ENCODE results near the gene KAT7.

The KAT7 gene

DNA sequence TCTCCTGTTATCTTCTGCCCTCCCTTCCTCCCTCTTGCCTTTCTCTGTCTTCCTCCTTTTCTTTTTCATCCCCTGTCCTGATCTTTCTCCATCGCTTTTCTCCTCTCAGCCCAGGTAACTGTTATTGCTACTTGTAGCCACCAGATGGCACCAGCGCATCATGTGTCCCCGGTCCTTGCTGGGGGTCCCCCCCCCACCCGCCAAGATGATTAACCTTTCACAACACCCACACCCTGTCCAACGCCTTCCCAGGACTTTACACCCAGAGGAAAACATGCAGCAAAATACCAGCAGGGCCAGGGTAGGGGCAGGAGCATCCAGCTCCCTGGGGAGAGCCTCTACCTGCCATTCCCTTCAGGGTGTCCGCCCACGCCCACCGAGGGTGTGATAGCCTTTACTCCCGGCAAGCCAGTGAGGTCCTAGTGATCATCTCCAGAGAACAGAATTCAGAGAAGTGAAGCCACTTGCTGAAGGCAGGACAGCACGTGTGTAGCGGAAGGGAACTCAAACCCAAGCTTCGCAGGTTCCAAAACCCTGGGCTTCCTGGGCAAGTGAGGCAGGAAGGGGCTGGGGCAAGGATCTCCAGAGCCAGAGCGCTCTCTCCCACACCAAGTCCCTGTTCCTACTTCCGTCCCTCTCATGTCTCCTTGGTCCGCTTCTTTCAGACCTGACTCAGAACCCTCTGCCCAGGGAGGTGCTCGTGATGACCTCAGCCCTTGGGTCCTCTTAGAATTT, 72.8 kb downstream of the KAT7 start:
- in situ Hi-C loops (cut with MboI; ENCODE audit: low sequenced_read_pairs), result no loop called here

GRCh38 chr17:49862781-49863331, 74.4 kb downstream of the KAT7 start:
- in situ Hi-C loops (cut with MboI; ENCODE audit: low sequenced_read_pairs), result no loop called here

DNA sequence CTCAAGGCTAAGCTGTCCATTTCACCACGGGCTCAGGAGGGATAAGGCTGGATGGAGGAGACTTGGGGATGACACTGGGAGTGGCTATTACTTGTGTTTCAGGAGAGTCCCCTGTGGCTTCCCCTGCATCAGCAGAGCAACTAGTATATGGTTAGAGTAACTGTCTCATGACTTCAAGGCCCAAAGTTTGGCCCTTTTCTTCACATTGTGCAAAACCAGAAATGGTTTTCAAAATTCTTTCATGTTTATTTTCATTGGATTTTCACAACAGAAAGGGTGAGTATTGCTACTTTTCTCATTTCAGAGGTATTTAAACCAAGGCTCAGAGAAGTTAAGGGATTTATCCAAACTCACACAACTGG, 77.5 kb downstream of the KAT7 start:
- in situ Hi-C loops (cut with MboI; ENCODE audit: low sequenced_read_pairs), result no loop called here

- in situ Hi-C loops (cut with MboI; ENCODE audit: low sequenced_read_pairs), result no loop called here
Measured at GRCh38 chr17:49866882-49867413, 78.5 kb downstream of the KAT7 start.

DNA sequence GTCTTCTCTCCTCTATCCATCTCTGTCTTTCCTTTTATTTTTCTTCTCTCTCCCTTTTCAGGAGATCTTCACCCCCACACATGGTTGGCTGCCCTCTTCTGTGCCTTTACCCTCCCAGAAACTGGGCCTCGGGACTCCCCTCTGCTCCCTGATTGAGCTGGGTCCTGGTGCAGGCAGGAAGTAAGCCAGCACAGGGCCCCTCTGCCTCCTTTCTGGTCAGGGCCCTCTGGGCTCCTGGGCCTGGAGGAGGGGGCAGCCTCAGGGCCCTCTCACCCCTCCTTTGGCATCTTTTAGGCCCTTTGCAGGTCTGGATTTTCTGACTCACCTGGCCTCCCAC, 80.5 kb downstream of the KAT7 start:
- in situ Hi-C loops (cut with MboI; ENCODE audit: low sequenced_read_pairs), result no loop called here

DNA sequence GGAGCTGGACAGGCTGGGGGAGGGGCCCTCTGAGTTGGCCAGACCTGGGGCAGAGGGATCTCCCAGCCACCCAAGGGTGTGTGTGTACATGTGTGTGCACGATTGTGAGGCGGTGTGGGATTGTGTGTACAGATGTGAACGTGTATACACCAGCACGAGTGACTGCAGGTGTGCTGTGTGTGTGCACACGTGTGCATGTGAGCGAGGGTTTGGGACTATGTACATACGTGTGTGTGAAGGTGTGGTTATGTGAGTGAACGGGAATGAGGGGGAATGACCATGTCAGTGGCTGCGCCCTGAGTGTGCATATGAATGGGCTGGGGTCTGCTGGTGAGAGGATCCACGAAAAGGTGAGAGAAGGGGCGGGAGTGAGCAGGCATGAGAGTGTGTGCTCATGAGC, 81.8 kb downstream of the KAT7 start:
- in situ Hi-C loops (cut with MboI; ENCODE audit: low sequenced_read_pairs), result no loop called here

- in situ Hi-C loops (cut with MboI; ENCODE audit: low sequenced_read_pairs), result no loop called here
Measured at GRCh38 chr17:49871211-49871610, 82.7 kb downstream of the KAT7 start.

DNA sequence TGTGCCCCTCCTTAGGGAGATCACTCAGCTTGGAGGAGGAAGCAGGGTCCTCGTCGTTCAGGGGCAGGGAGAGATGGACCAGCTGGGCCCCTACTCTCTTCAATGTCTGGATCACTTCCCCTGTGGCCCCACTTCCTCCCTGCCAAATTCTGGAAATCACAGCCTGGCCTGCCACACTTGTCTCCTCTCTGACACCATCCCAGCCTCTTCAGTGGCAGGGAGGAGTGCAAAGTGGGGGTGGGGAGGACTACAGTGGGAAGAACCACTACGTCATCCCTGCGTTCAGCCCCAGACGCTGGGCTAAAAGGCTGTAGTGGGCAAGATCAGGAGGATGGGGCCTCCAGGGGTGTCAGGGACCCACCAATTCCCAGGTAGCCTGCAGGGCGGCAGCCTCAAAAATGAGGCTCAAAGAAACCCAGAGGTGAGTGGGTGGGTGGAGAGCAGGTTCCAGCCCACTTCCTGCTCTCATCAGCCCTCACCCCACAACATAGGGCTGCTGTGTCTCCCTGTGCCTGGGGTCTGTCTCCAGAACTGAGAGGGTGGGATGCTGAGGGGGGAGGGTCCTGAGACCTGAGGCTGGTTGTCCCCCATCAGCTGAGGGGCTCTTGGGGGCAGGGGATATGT, 84.4 kb downstream of the KAT7 start:
- in situ Hi-C loops (cut with MboI; ENCODE audit: low sequenced_read_pairs), result no loop called here

- in situ Hi-C loops (cut with MboI; ENCODE audit: low sequenced_read_pairs), result no loop called here
Measured at GRCh38 chr17:49873466-49873865, 85.0 kb downstream of the KAT7 start.

GRCh38 chr17:49873926-49874325, 85.4 kb downstream of the KAT7 start:
- in situ Hi-C loops (cut with MboI; ENCODE audit: low sequenced_read_pairs), result no loop called here

GRCh38 chr17:49874911-49875310, 86.4 kb downstream of the KAT7 start:
- in situ Hi-C loops (cut with MboI; ENCODE audit: low sequenced_read_pairs), result no loop called here

GRCh38 chr17:49875685-49876084, 87.2 kb downstream of the KAT7 start:
- in situ Hi-C loops (cut with MboI; ENCODE audit: low sequenced_read_pairs), result no loop called here

- in situ Hi-C loops (cut with MboI; ENCODE audit: low sequenced_read_pairs), result no loop called here
Measured at GRCh38 chr17:49878931-49879904, 90.7 kb downstream of the KAT7 start.

DNA sequence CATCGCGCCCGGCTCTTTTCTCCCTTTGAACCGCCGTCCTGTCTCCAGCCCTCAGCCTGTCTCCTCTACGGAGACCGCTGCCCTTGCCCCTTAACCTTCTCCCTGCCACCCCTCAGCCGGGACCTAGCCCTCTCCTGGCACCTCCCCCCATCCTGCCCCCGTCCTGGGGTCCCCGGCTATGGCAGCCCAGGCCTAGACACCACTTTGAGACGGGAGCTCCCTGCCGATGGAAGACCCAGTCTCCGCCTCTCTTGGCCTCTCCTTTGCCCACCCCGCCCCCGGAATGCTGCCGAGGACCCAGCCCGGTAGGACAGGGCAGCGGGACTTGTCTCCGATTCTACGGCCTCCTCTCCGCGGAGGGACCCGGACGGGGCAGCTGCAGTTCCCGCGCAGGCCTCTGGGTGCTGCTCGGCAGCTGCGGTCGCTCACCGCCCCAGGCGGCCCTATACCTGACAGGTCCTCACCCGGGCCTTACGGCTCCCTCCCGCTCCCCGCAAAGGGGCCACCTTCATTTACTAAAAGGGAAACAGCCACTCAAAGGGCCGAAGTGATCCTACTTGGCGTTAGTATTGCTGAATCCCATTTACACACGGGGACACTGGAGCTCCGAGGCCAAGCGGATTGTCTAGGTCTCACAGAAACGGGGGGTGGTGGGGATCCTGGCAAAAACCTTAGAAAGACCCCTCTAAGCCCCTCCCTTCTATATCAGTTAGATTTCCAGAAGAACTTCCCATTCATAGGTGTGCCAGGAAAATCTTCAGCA, 92.0 kb downstream of the KAT7 start:
- in situ Hi-C loops (cut with MboI; ENCODE audit: low sequenced_read_pairs), result loop anchor here (10.0 kb wide), 1 partner anchor 114 kb away; the partner anchor contains the start of gene DLX3

DNA sequence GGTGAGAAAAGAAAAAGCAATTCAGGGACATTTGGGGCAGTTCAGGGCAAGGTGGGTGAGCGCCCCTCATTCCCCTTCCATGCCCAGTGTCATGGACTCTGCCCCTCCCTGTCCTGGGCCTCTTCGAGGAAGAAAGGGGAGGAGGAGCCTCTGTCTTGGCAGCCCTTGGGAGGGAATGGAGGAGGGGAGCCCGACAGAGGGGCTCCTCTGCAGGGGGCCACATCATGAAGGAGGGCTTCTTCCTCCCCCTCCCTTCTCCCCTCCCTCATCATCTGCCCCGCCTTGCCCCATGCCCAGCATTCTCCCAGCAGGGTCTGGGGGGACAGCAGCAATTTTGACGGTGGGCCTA, 92.5 kb downstream of the KAT7 start:
- in situ Hi-C loops (cut with MboI; ENCODE audit: low sequenced_read_pairs), result loop anchor here (10.0 kb wide), 1 partner anchor 114 kb away; the partner anchor contains the start of gene DLX3

- in situ Hi-C loops (cut with MboI; ENCODE audit: low sequenced_read_pairs), result loop anchor here (10.0 kb wide), 1 partner anchor 112 kb away; the partner anchor contains the start of gene DLX3
Measured at GRCh38 chr17:49882434-49882833, 94.0 kb downstream of the KAT7 start.

Measured in HL-60/S4 treated with retinoic acid at 250 ng/mL for 4 days and 3 days (cell line).